HPDE6-E6E7 (cell line): ENCODE results near the gene VDR.
A peak's percentile ranks its signal among the peaks of the same experiment; 100 is the strongest.

Experiments
- DNase-seq: peaks from one replicate; pipeline ENCODE4 v3.0.0; 2011; ENCODE audit warnings: missing footprints; ENCODE audit errors: extremely low spot score

The VDR gene

GRCh38 chr12:47930634-47931033 lies 25.8 kb upstream of the VDR start:
- no peak for DNase-seq

GRCh38 chr12:47927346-47927745 lies 22.6 kb upstream of the VDR start:
- DNase-seq = no peak

GRCh38 chr12:47921907-47922306 lies 17.1 kb upstream of the VDR start:
- DNase-seq = no peak

GRCh38 chr12:47920913-47921312 lies 16.1 kb upstream of the VDR start:
- DNase-seq = no peak

GRCh38 chr12:47913081-47913480 lies 8.3 kb upstream of the VDR start:
- no peak for DNase-seq

GRCh38 chr12:47912556-47912955 lies 7.8 kb upstream of the VDR start:
- no peak for DNase-seq

GRCh38 chr12:47910981-47911380 lies 6.2 kb upstream of the VDR start:
- no peak for DNase-seq

GRCh38 chr12:47910486-47910885 lies 5.7 kb upstream of the VDR start:
- DNase-seq = no peak

- DNase-seq = no peak
Measured at GRCh38 chr12:47909839-47910465, 5.2 kb upstream of the VDR start.

- no peak for DNase-seq
Measured at GRCh38 chr12:47908738-47909137, 3.9 kb upstream of the VDR start.

- no peak for DNase-seq
Measured at GRCh38 chr12:47907851-47908454, 3.2 kb upstream of the VDR start.

- peak; percentile 49 for DNase-seq
Measured at GRCh38 chr12:47903927-47904712, 674 bp downstream of the VDR start.

GRCh38 chr12:47903151-47903611 lies 1.6 kb downstream of the VDR start:
- DNase-seq = no peak

GRCh38 chr12:47902131-47902639 lies 2.6 kb downstream of the VDR start:
- DNase-seq = no peak

GRCh38 chr12:47901718-47902093 lies 3.1 kb downstream of the VDR start:
- DNase-seq = no peak

- no peak for DNase-seq
Measured at GRCh38 chr12:47901063-47901717, 3.6 kb downstream of the VDR start.

- DNase-seq = peak; percentile 35
Measured at GRCh38 chr12:47900131-47901062, 4.4 kb downstream of the VDR start.

- DNase-seq = no peak
Measured at GRCh38 chr12:47899466-47899865, 5.3 kb downstream of the VDR start.

GRCh38 chr12:47896633-47897032 lies 8.2 kb downstream of the VDR start:
- peak; percentile 58 for DNase-seq

- no peak for DNase-seq
Measured at GRCh38 chr12:47896022-47896421, 8.8 kb downstream of the VDR start.

GRCh38 chr12:47894652-47895051 lies 10.1 kb downstream of the VDR start:
- DNase-seq = no peak
